Heart left ventricle (tissue), 16 donors: ENCODE data around the gene FILIP1. TPM values are rescaled to one million over a fixed set of nuclear protein-coding genes. Genes with fewer than 3 reads are reported as not detected.

ENCODE experiments used
- ATAC-seq, 4 donors: fragments of 200-7000 bp; cut with Tn5 transposase; one replicate each; pipeline ENCODE4 v1.9.1; 2020 to 2022; ENCODE audit warnings: moderate library complexity in 4 of 4, mild to moderate bottlenecking in 3 of 4, moderate number of reproducible peaks in 1 of 4
- DNase-seq, 5 donors: peaks; one replicate each; pipeline ENCODE4 v3.0.0-alpha.2; 2020
- H3K27ac ChIP-seq, 12 donors: fragments of 200-600 bp; sonication (generic) in 4 of 12; one replicate each; pipeline versions ENCODE4 v1.5.0 to v1.8.0; 2016 to 2022; ENCODE audit warnings: mild to moderate bottlenecking in 2 of 12
- H3K27me3 ChIP-seq, 9 donors: fragments of 200-600 bp; sonication (generic) in 2 of 9; one replicate each; pipeline versions ENCODE4 v1.5.1 to v1.8.0; 2016 to 2022; ENCODE audit warnings: mild to moderate bottlenecking in 3 of 9
- H3K36me3 ChIP-seq, 9 donors: fragments of 200-600 bp; sonication (generic) in 2 of 9; one replicate each; pipeline versions ENCODE4 v1.5.0 to v1.8.0; 2018 to 2022; ENCODE audit warnings: mild to moderate bottlenecking in 2 of 9
- H3K4me1 ChIP-seq, 12 donors: fragments of 200-600 bp; sonication (generic) in 4 of 12; one replicate each; pipeline versions ENCODE4 v1.5.0 to v1.8.0; 2016 to 2022; ENCODE audit warnings: mild to moderate bottlenecking in 3 of 12
- H3K4me3 ChIP-seq, 12 donors: fragments of 200-600 bp; sonication (generic) in 4 of 12; one replicate each; pipeline versions ENCODE4 v1.5.0 to v1.8.0; 2017 to 2022; ENCODE audit warnings: mild to moderate bottlenecking in 9 of 12, moderate library complexity in 4 of 12
- H3K9me3 ChIP-seq, 12 donors: fragments of 200-600 bp; sonication (generic) in 4 of 12; one replicate each; pipeline versions ENCODE4 v1.5.0 to v1.8.0; 2016 to 2022; ENCODE audit warnings: mild to moderate bottlenecking in 1 of 12
- CTCF ChIP-seq, 12 donors: fragments of 200-600 bp; sonication (generic) in 4 of 12; IDR thresholded peaks; one replicate each; pipeline versions ENCODE4 v1.5.0 to v1.8.0; 2018 to 2022; ENCODE audit warnings: antibody characterized with exemption in 12 of 12, mild to moderate bottlenecking in 5 of 12
- POLR2A ChIP-seq, 2 donors: fragments of 450-650 bp; IDR thresholded peaks; one replicate each; pipeline ENCODE4 v1.6.1; 2017; ENCODE audit warnings: antibody characterized with exemption in 2 of 2, mild to moderate bottlenecking in 2 of 2, moderate library complexity in 2 of 2
- WGBS, 4 donors: extraction: QIAGEN DNeasy Blood & Tissue Kit in 2 of 4; methylation state at CpG; one replicate each; pipeline versions ENCODE4 v1.1.5 to v1.1.7; 2013 to 2018; 5-methylcytosine and 5-hydroxymethylcytosine counted together
- intact Hi-C, 10 donors: fragments of 100-400 bp; cut with DNase I; formaldehyde crosslinking; loops; one replicate each; pipeline versions ENCODE4 v1.11.1 to v1.14.2; 2022
- polyA plus RNA-seq, 2 donors: library from polyadenylated mRNA; stranded (reverse); fragments of 200-250 nt; gene quantifications; one replicate each; pipeline ENCODE4 v1.2.3, GENCODE V29; 2013
- total RNA-seq, 9 donors: library from RNA; depleted of rRNA in 2 of 9; stranded (reverse); fragments of >200 nt in 2 of 9; fragmentation: NEBNext Ultra II Directional in 3 of 9; extraction: Animal tissue kit (Norgen Biotek cat#: 25700) in 3 of 9; gene quantifications; one replicate each; pipeline versions ENCODE4 v1.1.0 to v1.2.4, GENCODE V29; 2016 to 2023
- donor health status: ischemic (EF 13 %, LVEDD 7.1; RV severe dilation, severe dysfunction).
- donor health status: healthy with polysubstance abuse.
- donor health status: DM: no; HTN: yes; CAD: no.
- donor health status: DM: no; HTN: no; CAD: no.
- donor health status: ischemic (EF 25% LVEDD 6.9; RV normal size, moderate dysfunction).
- donor health status: ischemic (EF 25% LVEDD 5.7; RV mildly dilated, moderate dysfunction).
- donor health status: healthy.
- donor health status: DM: yes; HTN: yes; CAD: no.
- donor health status: ischemic (EF 35%, LVEDD 5.7; RV mildly dilated, moderate dysfunction).
- donor health status: nonischemic (EF 11% LVEDD 7.7; RV severe dilation, severe dysfunction).
- donor health status: DM: yes; HTN: yes; CAD: no.
- donor health status: PGD.
- donor health status: ischemic (EF 29% LVEDD 5.4; RV normal size, mild dysfunction).
- donor health status: nonischemic (EF 23%, LVEDD 6.1; RV moderate dilation, normal function).

FILIP1 gene
- total and polyA plus RNA-seq, 11 donors: 49.2 to 230 (median 158) TPM

DNA sequence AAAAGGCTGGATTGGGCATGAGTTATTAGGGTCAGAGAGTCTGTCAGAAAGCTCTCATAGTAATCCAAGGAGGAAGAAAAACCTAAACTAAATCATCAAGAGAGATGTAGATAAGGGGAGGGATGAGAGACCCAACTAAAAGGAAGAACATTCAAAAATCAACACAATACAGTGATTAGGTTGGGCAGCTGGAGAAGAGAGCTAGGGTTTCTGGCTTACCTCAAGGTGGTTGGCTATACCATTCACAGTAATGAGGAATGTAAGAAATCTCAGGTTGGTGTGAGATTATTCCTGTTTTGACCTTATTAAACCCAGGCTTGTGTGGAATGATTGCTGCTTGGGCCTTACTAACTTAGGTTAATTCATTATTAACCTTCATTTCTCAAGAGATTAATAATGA lies 243.8 kb downstream of the FILIP1 start:
- intact Hi-C loops: no loop called here
- Histone ChIP-seq H3K4me3 (no peak overlapping the region), H3K4me1 (no peaks in the 10 kb centered on the region), H3K27ac (no peak overlapping the region), H3K36me3 (peaks cover 0 to 32% (median 12%) of the 10 kb centered on the region in 9 donors), H3K27me3 (no peaks in the 10 kb centered on the region), H3K9me3 (no peaks in the 10 kb centered on the region)
- ATAC-seq: no peak
- no peak for DNase-seq
- TF ChIP-seq CTCF (IDR thresholded peaks at IDR 0.05) (no peak), POLR2A (IDR thresholded peaks at IDR 0.05) (no peak)

DNA sequence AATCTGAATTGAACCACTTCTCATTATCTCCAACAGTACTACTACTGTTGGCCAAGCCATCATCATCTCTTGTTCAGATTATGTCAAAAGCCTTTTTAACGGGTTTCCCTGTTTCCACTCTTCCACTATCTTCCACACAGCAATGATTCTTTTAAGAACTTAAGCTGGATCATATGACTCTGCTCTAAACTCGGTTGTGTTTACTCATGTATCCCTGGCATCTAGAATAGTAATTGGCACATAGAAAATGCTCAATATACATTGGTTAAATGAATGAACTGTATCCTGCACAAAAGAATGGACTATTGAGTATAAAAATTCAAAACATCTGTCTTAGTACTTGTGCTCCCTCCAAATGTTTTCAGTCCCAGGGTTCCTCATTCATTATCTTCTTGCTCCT lies 247.2 kb downstream of the FILIP1 start:
- DNase-seq (no peak), ATAC-seq (no peak)
- H3K9me3 ChIP-seq: no peaks in the 10 kb centered on the region
- TF ChIP-seq POLR2A (IDR thresholded peaks at IDR 0.05): no peak
- TF ChIP-seq CTCF (IDR thresholded peaks at IDR 0.05): no peak
- intact Hi-C loops: no loop called here
- WGBS, 4 donors: 35 to 42% (median 37%) methylated on average over 2 of the region's 2 CpGs
- peaks cover 0 to 24% (median 15%) of the 10 kb centered on the region in 12 donors for H3K4me1 ChIP-seq
- H3K36me3 ChIP-seq: peaks cover 0 to 4% (median 0%) of the 10 kb centered on the region in 9 donors
- no peak overlapping the region for H3K27ac ChIP-seq
- H3K4me3 ChIP-seq: no peak overlapping the region
- no peaks in the 10 kb centered on the region for H3K27me3 ChIP-seq

- peaks cover 0 to 38% (median 22%) of the 10 kb centered on the region in 12 donors for H3K4me1 ChIP-seq
- H3K9me3 ChIP-seq: no peaks in the 10 kb centered on the region
- intact Hi-C loops: no loop called here
- H3K4me3 ChIP-seq: peak overlapping the region; percentile 33 to 87 (median 82)
- no peak for DNase-seq
- ATAC-seq: peak; percentile 3 to 16 (median 12)
- H3K36me3 ChIP-seq: peaks cover 0 to 27% (median 20%) of the 10 kb centered on the region in 9 donors
- TF ChIP-seq CTCF (IDR thresholded peaks at IDR 0.05) (no peak), POLR2A (IDR thresholded peaks at IDR 0.05) (no peak)
- H3K27me3 ChIP-seq: no peaks in the 10 kb centered on the region
- H3K27ac ChIP-seq: peak overlapping the region; percentile 80 to 96 (median 91)
- 16 to 25% (median 24%) methylated on average over 15 of the region's 15 CpGs for WGBS, 4 donors
These were observed 249.5 kb downstream of the FILIP1 start for GRCh38 chr6:75244063-75244584.

GRCh38 chr6:75243333-75244062 lies 250.1 kb downstream of the FILIP1 start, which contains the start of gene COX7A2:
Gene COX7A2, minus strand, starts transcription at chr6:75243801. Its CDS starts 67 bp downstream, at chr6:75243734.
- 0 to 1% (median 0%) methylated on average over 36 of the region's 36 CpGs for WGBS, 4 donors
- no peaks in the 10 kb centered on the region for H3K27me3 ChIP-seq
- peak; percentile 98 to 99 (median 98) for ATAC-seq
- peaks cover 0 to 33% (median 27%) of the 10 kb centered on the region in 9 donors for H3K36me3 ChIP-seq
- peak in 1 of 12 donors; percentile 13 for TF ChIP-seq CTCF (IDR thresholded peaks at IDR 0.05)
- TF ChIP-seq POLR2A (IDR thresholded peaks at IDR 0.05): peak in 1 of 2 donors; percentile 73
- DNase-seq: peak; percentile 89 to 92 (median 91)
- H3K9me3 ChIP-seq: no peaks in the 10 kb centered on the region
- peaks cover 0 to 38% (median 22%) of the 10 kb centered on the region in 12 donors for H3K4me1 ChIP-seq
- intact Hi-C loops: no loop called here
- H3K27ac ChIP-seq: peak within 1 kb of the TSS; percentile 80 to 96 (median 91)
- peak within 1 kb of the TSS; percentile 33 to 87 (median 82) for H3K4me3 ChIP-seq
